ELF-1 (cell line): ENCODE measurements around the gene LMOD3.

ENCODE experiments used
- DNase-seq: peaks from one replicate; pipeline ENCODE4 v3.0.0-alpha.2; 2016; ENCODE audit warnings: low read depth, low spot score

The LMOD3 gene

GRCh38 chr3:69092030-69092516 lies 30.3 kb downstream of the LMOD3 start:
- DNase-seq, result peak; percentile 13

GRCh38 chr3:69091389-69092029 lies 30.9 kb downstream of the LMOD3 start:
- no peak for DNase-seq

DNA sequence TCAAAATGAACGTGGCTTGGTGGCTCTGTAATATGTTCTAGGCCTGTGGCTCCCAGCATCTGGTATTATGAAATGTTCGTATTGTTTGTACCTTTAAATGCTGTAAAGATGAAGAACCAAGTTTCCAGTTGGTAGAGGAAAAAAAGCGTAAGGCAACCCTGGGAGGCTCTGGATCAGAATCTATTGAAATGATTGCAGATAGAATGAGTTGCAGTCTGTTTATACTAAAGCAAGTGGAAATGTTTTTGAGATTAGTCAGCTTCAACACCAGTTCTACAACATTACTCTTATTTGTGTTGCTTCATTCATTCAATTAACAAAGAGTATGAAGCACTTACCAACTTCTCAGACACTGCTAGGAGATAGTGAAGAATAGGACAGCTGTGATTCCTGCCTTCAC lies 32.4 kb downstream of the LMOD3 start:
- no peak for DNase-seq

- peak; percentile 11 for DNase-seq
Measured at GRCh38 chr3:69088063-69088462, 34.3 kb downstream of the LMOD3 start.

DNA sequence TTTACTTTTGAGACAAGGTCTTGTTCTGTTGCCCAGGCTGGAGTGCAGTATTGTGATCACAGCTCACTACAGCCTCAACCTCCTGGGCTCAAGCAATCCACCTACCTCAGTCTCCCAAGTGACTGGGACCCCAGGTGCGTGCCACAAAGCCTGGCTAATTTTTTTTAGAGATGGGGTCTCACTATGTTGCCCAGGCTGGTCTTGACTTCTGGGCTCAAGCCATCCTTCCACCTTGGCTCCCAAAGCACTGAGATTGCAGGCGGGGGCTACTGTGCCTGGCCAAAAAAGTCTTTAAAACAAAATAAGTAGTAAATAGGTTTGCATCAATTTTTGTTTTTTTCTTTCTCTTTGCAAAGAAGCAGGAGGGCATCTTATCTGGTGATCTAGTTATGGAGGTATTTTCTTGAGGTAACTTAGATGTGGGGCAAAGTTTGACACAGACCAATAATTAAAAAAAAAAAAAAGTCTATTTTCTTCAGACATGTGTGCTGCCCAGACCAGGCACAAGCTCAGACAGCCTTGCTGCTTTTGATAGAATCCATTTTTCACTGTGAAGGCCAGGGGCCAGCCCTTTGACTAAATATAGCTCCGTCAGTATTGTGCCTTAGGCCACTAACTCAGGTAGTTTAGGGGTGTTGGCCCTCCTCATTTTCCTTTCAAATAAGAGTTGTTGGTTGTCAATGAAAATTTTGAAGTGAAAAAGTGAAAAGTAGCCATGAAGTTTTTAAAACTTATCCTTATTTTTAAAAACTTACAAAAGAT lies 35.2 kb downstream of the LMOD3 start:
- DNase-seq, result no peak

- peak; percentile 27 for DNase-seq
Measured at GRCh38 chr3:69085833-69086722, 36.3 kb downstream of the LMOD3 start.

DNA sequence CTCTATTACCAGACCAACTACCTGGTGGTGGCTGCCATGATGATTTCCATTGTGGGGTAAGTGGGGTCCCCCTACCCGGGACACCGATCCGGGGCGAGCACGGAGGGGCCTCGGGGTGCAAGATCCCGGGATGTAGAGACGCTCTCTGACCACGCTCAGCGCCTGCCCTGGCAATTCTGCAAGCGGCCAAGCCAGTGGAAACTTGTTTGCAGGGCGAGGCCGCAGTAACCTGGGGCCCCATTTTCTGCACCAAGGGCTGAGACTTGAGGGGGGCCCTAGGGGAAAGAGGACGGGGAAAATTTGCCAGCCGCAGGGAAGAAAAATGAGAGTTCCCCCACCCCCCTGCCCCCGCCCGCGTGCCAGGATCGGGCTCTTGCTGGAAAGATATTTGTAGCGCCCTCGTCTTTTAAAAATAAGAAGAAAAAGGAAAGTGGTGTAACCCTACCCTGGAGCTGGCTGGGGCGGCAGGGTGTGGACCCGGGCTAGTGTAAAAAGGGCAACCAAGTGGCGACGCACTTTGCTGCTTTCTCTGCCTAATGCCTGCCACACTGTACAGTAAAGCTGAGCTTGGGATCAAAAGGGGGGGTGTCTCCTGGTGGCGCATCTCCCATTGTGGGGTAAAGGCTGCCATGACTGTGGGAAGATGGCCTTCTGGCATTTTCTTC lies 37.1 kb downstream of the LMOD3 start:
- DNase-seq, result peak; percentile 17

GRCh38 chr3:69084326-69085167 lies 37.8 kb downstream of the LMOD3 start, which contains the start of gene ARL6IP5:
Gene ARL6IP5, plus strand, starts transcription at chr3:69084937. Its CDS starts 111 bp downstream, at chr3:69085048.
- DNase-seq, result peak; percentile 93

- peak; percentile 25 for DNase-seq
Measured at GRCh38 chr3:69082805-69083204, 39.6 kb downstream of the LMOD3 start.

- DNase-seq, result no peak
Measured at GRCh38 chr3:69082361-69082760, 40.0 kb downstream of the LMOD3 start.

DNA sequence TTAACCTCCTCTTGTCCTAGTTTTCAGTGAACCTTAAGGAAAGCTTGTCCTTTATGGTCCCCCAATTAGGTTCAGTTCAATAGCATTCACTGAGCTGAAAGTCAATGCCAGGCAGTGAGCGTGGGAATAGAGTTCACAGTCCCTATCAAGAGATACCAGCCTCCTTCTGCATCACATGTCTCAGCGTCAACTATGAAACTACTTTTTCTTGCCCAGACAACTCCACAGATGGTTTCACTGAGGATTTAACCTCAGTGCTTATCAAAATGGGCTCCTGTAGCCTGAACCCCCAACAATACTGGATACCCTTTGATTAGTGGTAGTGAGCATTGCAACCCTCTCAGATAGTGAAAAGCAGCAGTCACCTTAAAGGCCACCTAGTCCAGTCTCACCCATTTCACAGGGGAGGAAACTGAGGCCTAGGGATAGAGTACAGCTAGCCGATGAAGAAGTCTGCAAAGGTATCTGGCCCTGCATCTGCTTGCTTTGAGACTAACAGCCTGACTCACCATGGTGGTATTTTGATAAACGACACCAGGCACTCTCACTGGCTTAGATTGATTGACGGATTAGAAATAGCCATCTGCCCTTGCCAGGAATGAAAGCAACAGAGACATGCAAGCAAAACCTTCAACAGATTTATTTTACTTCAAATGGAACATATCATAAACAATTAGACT lies 40.7 kb downstream of the LMOD3 start:
- DNase-seq, result peak; percentile 58

DNA sequence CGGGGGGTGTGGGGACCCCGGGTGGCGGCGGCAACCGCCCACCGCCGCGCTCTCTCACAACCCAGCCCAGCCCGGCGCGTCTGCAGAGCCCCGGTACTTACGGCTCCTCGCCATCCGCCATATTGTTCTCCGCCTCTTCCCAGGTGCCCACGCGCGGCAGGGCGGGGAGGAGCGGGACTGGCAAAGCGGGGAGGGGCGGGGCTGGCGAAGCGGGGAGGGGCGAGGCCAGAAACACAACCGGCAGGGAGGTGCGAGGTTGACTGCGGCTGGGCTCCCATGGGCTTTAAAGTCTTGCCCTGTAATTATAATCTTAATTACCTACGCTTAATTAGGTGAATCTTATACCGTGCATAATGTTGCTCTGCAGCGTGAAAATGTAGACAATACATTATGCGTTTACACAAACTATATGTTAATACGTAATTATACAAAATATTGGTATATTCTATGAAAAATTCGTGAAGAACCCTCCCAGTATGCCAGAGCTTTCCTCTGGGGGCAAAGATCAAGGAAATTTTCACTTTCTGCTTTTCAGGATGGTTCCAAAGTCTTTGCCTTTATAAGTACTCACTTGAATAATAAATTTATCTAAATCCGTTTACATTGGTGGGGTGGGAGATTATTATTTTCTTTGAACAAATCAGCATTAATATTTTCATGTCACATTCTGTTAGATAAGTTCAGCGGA lies 42.0 kb downstream of the LMOD3 start, which contains the start of gene UBA3:
Gene UBA3 (minus strand): TSS at position 133 of the 688 bp plus-strand sequence. CDS start 12 bp downstream, at position 121.
- DNase-seq, result peak; percentile 65

GRCh38 chr3:69079269-69080159 lies 42.9 kb downstream of the LMOD3 start:
- peak; percentile 79 for DNase-seq

GRCh38 chr3:69072928-69073327 lies 49.5 kb downstream of the LMOD3 start:
- no peak for DNase-seq

GRCh38 chr3:69066121-69066520 lies 56.3 kb downstream of the LMOD3 start:
- no peak for DNase-seq

DNA sequence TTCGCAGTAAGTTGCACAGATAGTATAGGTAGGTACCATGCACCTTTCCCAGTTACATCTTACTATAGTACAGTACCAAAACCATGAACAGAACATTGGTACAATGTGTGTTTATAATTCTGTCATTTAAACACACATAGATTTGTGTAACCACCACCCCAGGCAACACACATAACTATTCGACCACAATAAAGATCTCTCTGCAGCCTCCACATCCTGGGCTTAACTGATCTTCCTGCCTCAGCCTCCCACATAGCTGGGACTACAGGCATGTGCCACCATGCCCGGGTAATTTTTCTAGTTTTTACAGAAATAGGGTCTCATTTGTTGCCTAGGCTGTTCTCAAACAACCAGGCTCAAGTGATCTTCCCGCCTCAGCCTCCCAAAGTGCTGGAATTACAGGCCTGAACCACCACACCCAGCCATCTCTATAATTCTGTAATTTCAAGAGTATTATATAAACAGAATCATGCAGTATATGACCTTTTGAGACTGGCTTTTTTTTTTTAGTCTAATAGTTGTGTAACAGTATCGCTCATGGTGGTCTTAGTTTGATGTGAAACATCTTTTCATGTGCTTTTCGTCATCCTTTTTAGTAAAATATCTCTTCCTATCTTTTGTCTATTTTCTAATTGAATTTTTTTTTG lies 57.0 kb downstream of the LMOD3 start:
- DNase-seq, result no peak

DNA sequence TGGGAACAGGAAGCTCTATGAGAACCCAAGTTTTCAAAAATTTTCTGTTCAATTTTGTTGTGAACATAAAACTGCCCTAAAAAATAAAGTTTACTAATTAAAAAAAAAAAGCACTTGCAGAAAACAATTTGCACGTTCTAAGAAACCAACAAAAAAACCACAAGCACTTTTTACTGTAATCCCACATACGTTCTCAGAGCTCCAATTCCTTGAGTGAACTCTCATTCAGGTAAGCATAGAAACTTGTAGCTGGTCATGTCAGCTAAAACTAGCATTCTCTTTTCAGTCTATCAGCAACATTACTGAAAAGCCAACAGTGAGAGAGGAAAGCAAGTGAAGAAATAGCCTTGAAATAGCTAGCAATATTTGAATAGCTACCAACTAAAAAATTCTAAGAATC lies 58.8 kb downstream of the LMOD3 start:
- DNase-seq, result no peak

GRCh38 chr3:69059688-69060087 lies 62.7 kb downstream of the LMOD3 start:
- no peak for DNase-seq
